B cell (primary cell): ENCODE measurements around the gene NPR3. TPM values are rescaled to one million over a fixed set of nuclear protein-coding genes. Genes with fewer than 3 reads are reported as not detected.

Experiments used
- ATAC-seq: fragments of 200-7000 bp; cut with Tn5 transposase; one replicate; pipeline ENCODE4 v1.10.0; 2021; ENCODE audit warnings: low read depth, mild to moderate bottlenecking, moderate number of reproducible peaks, moderate library complexity
- CTCF ChIA-PET: fragments of 350-600 bp; sonication (Branson Sonifier 250); formaldehyde crosslinking; loops from one replicate; lab custom pipeline; 2021; ENCODE audit warnings: antibody characterized with exemption, inconsistent platforms; lab: Charles Lee
- POLR2A ChIA-PET: fragments of 350-600 bp; sonication (Branson Sonifier 250); formaldehyde crosslinking; loops from one replicate; lab custom pipeline; 2021; ENCODE audit warnings: antibody characterized with exemption; lab: Charles Lee
- DNase-seq: peaks from one replicate; pipeline ENCODE4 v3.0.0; 2013
- H2AFZ ChIP-seq: 2 replicates; pipeline ENCODE4 v1.6.1; 2012; ENCODE audit warnings: mild to moderate bottlenecking, low read depth, low read length; ENCODE audit not compliant: insufficient read depth, poor library complexity, severe bottlenecking
- H3K27ac ChIP-seq, 2 donors: 1 replicate in 1 of 2; 2 replicates in 1 of 2; pipeline ENCODE4 v1.5.1; 2012 to 2013; ENCODE audit warnings: low read length in 2 of 2, mild to moderate bottlenecking in 2 of 2, moderate library complexity in 1 of 2
- H3K27me3 ChIP-seq, 4 experiments: fragments of 200-600 bp in 1 of 4; sonication (generic) in 1 of 4; replicated peaks in 1 of 4; 1 replicate in 2 of 4; 2 replicates in 2 of 4; pipeline versions ENCODE4 v1.6.1 to v1.7.0; 2013 to 2016; ENCODE audit warnings: low read length in 3 of 4, mild to moderate bottlenecking in 2 of 4, mixed read lengths in 1 of 4, moderate library complexity in 1 of 4; ENCODE audit not compliant: insufficient read depth in 4 of 4, control insufficient read depth in 3 of 4; ENCODE audit errors: control extremely low read depth in 1 of 4
- H3K36me3 ChIP-seq, 2 experiments: replicated peaks in 1 of 2; 1 replicate in 1 of 2; 2 replicates in 1 of 2; pipeline versions ENCODE4 v1.6.1 to v1.7.1; 2013; ENCODE audit warnings: low read length in 1 of 2; ENCODE audit not compliant: insufficient read depth in 2 of 2, control insufficient read depth in 1 of 2; ENCODE audit errors: control extremely low read depth in 1 of 2, extremely low read depth in 1 of 2
- H3K4me1 ChIP-seq, 2 donors: fragments of 200-600 bp in 1 of 2; sonication (generic) in 1 of 2; 1 replicate in 1 of 2; 2 replicates in 1 of 2; pipeline versions ENCODE4 v1.5.1 to v1.6.1; 2013 to 2017; ENCODE audit warnings: low read length in 2 of 2; ENCODE audit not compliant: control insufficient read depth in 2 of 2, insufficient read depth in 2 of 2
- H3K4me2 ChIP-seq: replicated peaks from 2 replicates; pipeline ENCODE3; 2012; ENCODE audit warnings: mild to moderate bottlenecking, low read depth, low read length; ENCODE audit not compliant: poor library complexity, severe bottlenecking
- H3K4me3 ChIP-seq, 5 experiments: fragments of 200-600 bp in 1 of 5; sonication (generic) in 1 of 5; 1 replicate in 3 of 5; 2 replicates in 2 of 5; pipeline versions ENCODE4 v1.5.1 to v1.7.0; 2011 to 2016; ENCODE audit warnings: low read length in 4 of 5, mild to moderate bottlenecking in 4 of 5, low read depth in 2 of 5, control low read depth in 1 of 5, moderate library complexity in 1 of 5; ENCODE audit not compliant: insufficient read depth in 1 of 5; ENCODE audit errors: control extremely low read depth in 1 of 5, extremely low read depth in 1 of 5
- H3K79me2 ChIP-seq: fragments of 200-600 bp; sonication (generic); one replicate; pipeline ENCODE4 v1.6.0; 2016; ENCODE audit warnings: low read length; ENCODE audit not compliant: control insufficient read depth, insufficient read depth
- H3K9ac ChIP-seq: fragments of 200-600 bp; sonication (generic); 2 replicates; pipeline ENCODE4 v1.6.1; 2017; ENCODE audit warnings: mild to moderate bottlenecking, low read length, moderate library complexity
- H3K9me3 ChIP-seq, 3 donors: one replicate each; pipeline versions ENCODE4 v1.6.1 to v1.7.1; 2013; ENCODE audit warnings: low read length in 2 of 3; ENCODE audit not compliant: control insufficient read depth in 2 of 3, insufficient read depth in 1 of 3; ENCODE audit errors: control extremely low read depth in 1 of 3
- H4K20me1 ChIP-seq: 2 replicates; pipeline ENCODE4 v1.6.0; 2012; ENCODE audit warnings: mild to moderate bottlenecking, low read length; ENCODE audit not compliant: insufficient read depth, control insufficient read depth, poor library complexity, severe bottlenecking
- H3K27ac Mint-ChIP-seq: one replicate; pipeline ENCODE4 v1.8.0; 2021; ENCODE audit warnings: mixed read lengths
- H3K27me3 Mint-ChIP-seq: one replicate; pipeline ENCODE4 v1.8.0; 2021; ENCODE audit warnings: mixed read lengths
- H3K4me1 Mint-ChIP-seq: one replicate; pipeline ENCODE4 v1.8.0; 2021; ENCODE audit warnings: mixed read lengths
- H3K4me3 Mint-ChIP-seq: one replicate; pipeline ENCODE4 v1.8.0; 2021; ENCODE audit warnings: mixed read lengths
- H3K9me3 Mint-ChIP-seq: one replicate; pipeline ENCODE4 v1.8.0; 2022; ENCODE audit warnings: mixed read lengths; ENCODE audit not compliant: insufficient read depth
- CTCF ChIP-seq: fragments of 200-600 bp; IDR thresholded peaks from one replicate; pipeline ENCODE4 v1.8.0; 2022; ENCODE audit warnings: antibody characterized with exemption, mild to moderate bottlenecking
- EZH2 ChIP-seq: IDR thresholded peaks from 2 replicates; pipeline ENCODE4 v1.6.1; 2012; ENCODE audit warnings: borderline replicate concordance, low read depth, mild to moderate bottlenecking, moderate library complexity, low read length; ENCODE audit not compliant: insufficient read depth, poor library complexity, severe bottlenecking
- WGBS: methylation state at CpG from one replicate; pipeline ENCODE4 v1.1.5; 2013; ENCODE audit warnings: missing lambda C conversion rate; ENCODE audit not compliant: insufficient coverage; 5-methylcytosine and 5-hydroxymethylcytosine counted together
- intact Hi-C: fragments of 100-400 bp; cut with micrococcal nuclease; formaldehyde crosslinking; loops from one replicate; pipeline ENCODE4 v1.10.0; 2022
- polyA plus RNA-seq: library from polyadenylated mRNA; depleted of rRNA; stranded (reverse); fragments of >200 nt; gene quantifications from 2 replicates; pipeline ENCODE4 v1.2.3, GENCODE V29; 2012
- total RNA-seq, 2 donors: library from RNA; stranded (reverse); fragments of 120-200 nt in 1 of 2; gene quantifications; 1 replicate in 1 of 2; 2 replicates in 1 of 2; pipeline versions ENCODE4 v1.2.3 to v1.2.4, GENCODE V29; 2013 to 2022

NPR3 gene
- total and polyA plus RNA-seq, 2 donors (not counting 1 experiment from before 2014, with no cell fraction given): not detected

- Histone ChIP-seq H3K9ac (no peak overlapping the region), H3K27me3 (no peaks in the 10 kb centered on the region), H2AFZ (no peak overlapping the region), H3K9me3 (peaks cover 0 to 6% (median 0%) of the 10 kb centered on the region in 3 donors), H3K4me1 (no peaks in the 10 kb centered on the region), H3K79me2 (no peaks in the 10 kb centered on the region), H4K20me1 (no peaks in the 10 kb centered on the region), H3K4me3 (no peak overlapping the region), H3K27ac (no peak overlapping the region), H3K4me2 (no peak overlapping the region), H3K36me3 (no peaks in the 10 kb centered on the region)
- Mint-ChIP-seq H3K9me3 (peaks cover 6% of the 10 kb centered on the region), H3K4me1 (no peaks in the 10 kb centered on the region), H3K27me3 (no peaks in the 10 kb centered on the region), H3K27ac (no peak overlapping the region), H3K4me3 (no peak overlapping the region)
- ATAC-seq (no peak), DNase-seq (no peak)
- TF ChIP-seq EZH2 (no peak), CTCF (no peak)
- intact Hi-C loops: no loop called here
- ChIA-PET CTCF (no interaction called here), POLR2A (no interaction called here)
- 67% methylated on average over 3 of the region's 6 CpGs for WGBS
Observed at GRCh38 chr5:32805971-32806638, 95.0 kb downstream of the NPR3 start.

GRCh38 chr5:32808783-32809182 is 97.7 kb downstream of the NPR3 start:
- TF ChIP-seq CTCF (no peak), EZH2 (no peak)
- intact Hi-C loops: no loop called here
- ATAC-seq (no peak), DNase-seq (no peak)
- H3K4me3 Mint-ChIP-seq: no peak overlapping the region
- Histone ChIP-seq H4K20me1 (no peaks in the 10 kb centered on the region), H3K9me3 (peaks cover 0 to 6% (median 0%) of the 10 kb centered on the region in 3 donors), H3K27ac (no peak overlapping the region), H3K4me3 (no peak overlapping the region), H3K4me1 (no peaks in the 10 kb centered on the region), H2AFZ (no peak overlapping the region), H3K79me2 (no peaks in the 10 kb centered on the region), H3K9ac (no peak overlapping the region), H3K4me2 (no peak overlapping the region), H3K36me3 (no peaks in the 10 kb centered on the region), H3K27me3 (no peaks in the 10 kb centered on the region)
- no peaks in the 10 kb centered on the region for H3K27me3 Mint-ChIP-seq
- ChIA-PET CTCF (no interaction called here), POLR2A (no interaction called here)
- no peak overlapping the region for H3K27ac Mint-ChIP-seq
- no peaks in the 10 kb centered on the region for H3K4me1 Mint-ChIP-seq
- H3K9me3 Mint-ChIP-seq: no peaks in the 10 kb centered on the region
- WGBS: no CpG with 5 or more reads among the region's 1 CpG
